HepG2 (cell line): ENCODE results near the gene MCM3AP. TPM values are rescaled to one million over a fixed set of nuclear protein-coding genes. Genes with fewer than 3 reads are reported as not detected.
A peak's percentile ranks its signal among the peaks of the same experiment; 100 is the strongest.

Experiments used
- ATAD3A ChIP-seq: sonication (generic); formaldehyde crosslinking; IDR thresholded peaks from 2 replicates; pipeline ENCODE4 v1.4.0; 2020; ENCODE audit warnings: missing genetic modification reagents
- BCL6 ChIP-seq: IDR thresholded peaks from 2 replicates; pipeline ENCODE4 v1.6.1; 2016; ENCODE audit warnings: missing genetic modification reagents, missing compliant biosample characterization
- HOXA5 ChIP-seq: sonication (generic); formaldehyde crosslinking; IDR thresholded peaks from 2 replicates; pipeline ENCODE4 v1.4.0; 2020; ENCODE audit warnings: missing genetic modification reagents
- IRX3 ChIP-seq: sonication (generic); formaldehyde crosslinking; IDR thresholded peaks from 2 replicates; pipeline ENCODE4 v1.8.1; 2023; ENCODE audit warnings: mild to moderate bottlenecking, low read depth, missing genetic modification reagents, borderline replicate concordance
- MED1 ChIP-seq: sonication (generic); formaldehyde crosslinking; IDR thresholded peaks from 2 replicates; pipeline ENCODE4 v1.4.0; 2020; ENCODE audit warnings: missing genetic modification reagents
- MEIS1 ChIP-seq: sonication (generic); formaldehyde crosslinking; IDR thresholded peaks from 2 replicates; pipeline ENCODE4 v1.9.0; 2021; ENCODE audit warnings: mild to moderate bottlenecking, missing genetic modification reagents, moderate library complexity, borderline replicate concordance
- POLR2AphosphoS5 ChIP-seq: IDR thresholded peaks from 2 replicates; pipeline ENCODE4 v1.6.1; 2012; ENCODE audit warnings: low read depth, low read length
- RELA ChIP-seq: sonication (generic); formaldehyde crosslinking; IDR thresholded peaks from 2 replicates; pipeline ENCODE4 v1.4.0; 2020; ENCODE audit warnings: missing genetic modification reagents
- TBX3 ChIP-seq: fragments of 450-650 bp; IDR thresholded peaks from 2 replicates; pipeline ENCODE4 v1.6.1; 2017; ENCODE audit warnings: antibody characterized with exemption, mild to moderate bottlenecking, inconsistent platforms, borderline replicate concordance
- TCF7 ChIP-seq: sonication (generic); IDR thresholded peaks from 2 replicates; pipeline ENCODE4 v1.6.1; 2016; ENCODE audit warnings: antibody characterized with exemption, low read depth
- ZNF510 ChIP-seq: sonication (generic); formaldehyde crosslinking; IDR thresholded peaks from 2 replicates; pipeline ENCODE4 v1.4.0; 2020; ENCODE audit warnings: low read depth, mild to moderate bottlenecking, missing genetic modification reagents
- ZNF567 ChIP-seq: sonication (generic); formaldehyde crosslinking; IDR thresholded peaks from 2 replicates; pipeline ENCODE4 v1.8.1; 2023; ENCODE audit warnings: mild to moderate bottlenecking, missing genetic modification reagents, borderline replicate concordance
- polyA plus RNA-seq, 8 experiments: library from polyadenylated mRNA; depleted of rRNA in 3 of 8; stranded (reverse) in 7 of 8; unstranded in 1 of 8; fragments of >200 nt; fragmentation: Illumina TruSeq in 4 of 8; extraction: Trizol in 4 of 8; gene quantifications; 2 replicates each; pipeline versions ENCODE4 v1.2.1 to v1.2.3, GENCODE V29; 2011 to 2016; ENCODE audit warnings: low read depth in 4 of 8, missing spikeins in 1 of 8, mixed read lengths in 1 of 8; ENCODE audit not compliant: insufficient read depth in 1 of 8
- total RNA-seq, 5 experiments: library from RNA; depleted of rRNA; stranded (reverse); fragments of >200 nt; fragmentation: Illumina TruSeq; extraction: Trizol; gene quantifications; 2 replicates each; pipeline ENCODE4 v1.2.3, GENCODE V29; 2016; ENCODE audit warnings: low read depth in 1 of 5
- TF ChIP-seq, protein P1 (sequence below): sonication (generic); formaldehyde crosslinking; IDR thresholded peaks from 2 replicates; pipeline ENCODE4 v1.4.0; 2020; ENCODE audit warnings: missing genetic modification reagents
- TF ChIP-seq, protein P2 (sequence below), 2 experiments: IDR thresholded peaks; 2 replicates each; pipeline ENCODE4 v1.6.1; 2011 to 2012; ENCODE audit warnings: low read length in 2 of 2, borderline replicate concordance in 1 of 2, low read depth in 1 of 2, mild to moderate bottlenecking in 1 of 2, moderate library complexity in 1 of 2
- TF ChIP-seq, protein P3 (sequence below): IDR thresholded peaks from 2 replicates; pipeline ENCODE4 v1.6.1; 2016; ENCODE audit warnings: mild to moderate bottlenecking, missing biosample characterization, missing genetic modification reagents
- TF ChIP-seq, protein P4 (sequence below): sonication (generic); formaldehyde crosslinking; IDR thresholded peaks from 2 replicates; pipeline ENCODE4 v1.8.0; 2022; ENCODE audit warnings: missing genetic modification reagents, mild to moderate bottlenecking, inconsistent platforms, borderline replicate concordance
- TF ChIP-seq, protein P5 (sequence below): sonication (generic); formaldehyde crosslinking; IDR thresholded peaks from 2 replicates; pipeline ENCODE4 v1.5.1; 2020; ENCODE audit warnings: missing genetic modification reagents, mild to moderate bottlenecking, borderline replicate concordance

The MCM3AP gene
- total and polyA plus RNA-seq, 2 of the 13 experiments (the other 11 are each of a cell fraction or from before 2014, with no cell fraction given) = 27.0 to 54.7 TPM

DNA sequence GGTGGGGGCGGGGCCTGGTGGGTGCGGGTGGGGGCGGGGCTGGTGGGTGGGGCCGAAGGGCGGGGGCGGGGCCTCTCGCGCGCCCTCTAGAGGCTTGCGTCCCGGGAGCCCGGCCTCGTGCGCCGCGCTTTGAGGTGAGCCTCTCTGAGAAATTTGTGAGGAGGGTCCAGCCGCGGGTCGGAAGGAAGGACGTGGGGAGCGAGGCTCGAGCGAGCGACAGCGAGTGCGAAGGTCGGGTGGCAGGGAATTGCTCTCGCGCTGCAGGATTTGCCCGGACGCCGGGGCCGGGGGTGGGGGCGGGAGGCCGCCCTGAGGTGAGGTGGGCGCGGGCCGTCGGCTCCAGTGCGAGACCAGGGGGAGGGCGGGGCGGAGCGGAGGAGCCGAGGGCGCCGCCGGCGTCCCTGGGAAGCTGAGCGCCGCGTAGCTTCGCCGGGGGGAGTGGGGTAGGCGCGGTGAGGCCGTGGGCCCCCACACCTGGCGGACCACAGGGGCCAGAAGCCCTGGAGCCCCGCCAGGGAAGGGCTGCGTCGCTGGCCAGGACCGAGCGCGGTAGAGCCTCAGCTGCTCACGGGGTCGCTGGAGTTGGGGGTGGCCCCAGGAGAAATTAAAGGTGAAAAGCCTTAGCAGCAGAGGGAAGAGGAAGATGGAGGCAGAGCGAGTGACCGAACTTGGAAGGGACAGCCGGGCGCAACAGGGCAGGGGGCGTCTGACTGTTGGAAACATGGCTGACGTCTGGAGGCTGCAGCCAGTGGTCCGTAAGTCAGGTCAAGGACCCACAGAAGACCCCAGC lies 56.1 kb downstream of the MCM3AP start (continued):
- TF ChIP-seq, protein P1, sequence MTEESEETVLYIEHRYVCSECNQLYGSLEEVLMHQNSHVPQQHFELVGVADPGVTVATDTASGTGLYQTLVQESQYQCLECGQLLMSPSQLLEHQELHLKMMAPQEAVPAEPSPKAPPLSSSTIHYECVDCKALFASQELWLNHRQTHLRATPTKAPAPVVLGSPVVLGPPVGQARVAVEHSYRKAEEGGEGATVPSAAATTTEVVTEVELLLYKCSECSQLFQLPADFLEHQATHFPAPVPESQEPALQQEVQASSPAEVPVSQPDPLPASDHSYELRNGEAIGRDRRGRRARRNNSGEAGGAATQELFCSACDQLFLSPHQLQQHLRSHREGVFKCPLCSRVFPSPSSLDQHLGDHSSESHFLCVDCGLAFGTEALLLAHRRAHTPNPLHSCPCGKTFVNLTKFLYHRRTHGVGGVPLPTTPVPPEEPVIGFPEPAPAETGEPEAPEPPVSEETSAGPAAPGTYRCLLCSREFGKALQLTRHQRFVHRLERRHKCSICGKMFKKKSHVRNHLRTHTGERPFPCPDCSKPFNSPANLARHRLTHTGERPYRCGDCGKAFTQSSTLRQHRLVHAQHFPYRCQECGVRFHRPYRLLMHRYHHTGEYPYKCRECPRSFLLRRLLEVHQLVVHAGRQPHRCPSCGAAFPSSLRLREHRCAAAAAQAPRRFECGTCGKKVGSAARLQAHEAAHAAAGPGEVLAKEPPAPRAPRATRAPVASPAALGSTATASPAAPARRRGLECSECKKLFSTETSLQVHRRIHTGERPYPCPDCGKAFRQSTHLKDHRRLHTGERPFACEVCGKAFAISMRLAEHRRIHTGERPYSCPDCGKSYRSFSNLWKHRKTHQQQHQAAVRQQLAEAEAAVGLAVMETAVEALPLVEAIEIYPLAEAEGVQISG = no peak
- no peak for TF ChIP-seq HOXA5 (CRISPR knock-in tag)
- no peak for TF ChIP-seq BCL6
- TF ChIP-seq MEIS1 = no peak
- TF ChIP-seq ZNF567 = no peak
- no peak for TF ChIP-seq ATAD3A (CRISPR knock-in tag)
- TF ChIP-seq ZNF510 = no peak
- TF ChIP-seq, protein P2, sequence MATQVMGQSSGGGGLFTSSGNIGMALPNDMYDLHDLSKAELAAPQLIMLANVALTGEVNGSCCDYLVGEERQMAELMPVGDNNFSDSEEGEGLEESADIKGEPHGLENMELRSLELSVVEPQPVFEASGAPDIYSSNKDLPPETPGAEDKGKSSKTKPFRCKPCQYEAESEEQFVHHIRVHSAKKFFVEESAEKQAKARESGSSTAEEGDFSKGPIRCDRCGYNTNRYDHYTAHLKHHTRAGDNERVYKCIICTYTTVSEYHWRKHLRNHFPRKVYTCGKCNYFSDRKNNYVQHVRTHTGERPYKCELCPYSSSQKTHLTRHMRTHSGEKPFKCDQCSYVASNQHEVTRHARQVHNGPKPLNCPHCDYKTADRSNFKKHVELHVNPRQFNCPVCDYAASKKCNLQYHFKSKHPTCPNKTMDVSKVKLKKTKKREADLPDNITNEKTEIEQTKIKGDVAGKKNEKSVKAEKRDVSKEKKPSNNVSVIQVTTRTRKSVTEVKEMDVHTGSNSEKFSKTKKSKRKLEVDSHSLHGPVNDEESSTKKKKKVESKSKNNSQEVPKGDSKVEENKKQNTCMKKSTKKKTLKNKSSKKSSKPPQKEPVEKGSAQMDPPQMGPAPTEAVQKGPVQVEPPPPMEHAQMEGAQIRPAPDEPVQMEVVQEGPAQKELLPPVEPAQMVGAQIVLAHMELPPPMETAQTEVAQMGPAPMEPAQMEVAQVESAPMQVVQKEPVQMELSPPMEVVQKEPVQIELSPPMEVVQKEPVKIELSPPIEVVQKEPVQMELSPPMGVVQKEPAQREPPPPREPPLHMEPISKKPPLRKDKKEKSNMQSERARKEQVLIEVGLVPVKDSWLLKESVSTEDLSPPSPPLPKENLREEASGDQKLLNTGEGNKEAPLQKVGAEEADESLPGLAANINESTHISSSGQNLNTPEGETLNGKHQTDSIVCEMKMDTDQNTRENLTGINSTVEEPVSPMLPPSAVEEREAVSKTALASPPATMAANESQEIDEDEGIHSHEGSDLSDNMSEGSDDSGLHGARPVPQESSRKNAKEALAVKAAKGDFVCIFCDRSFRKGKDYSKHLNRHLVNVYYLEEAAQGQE (IDR thresholded peaks at IDR 0.05; ENCODE audit: borderline replicate concordance in 1 of 2, low read depth in 1 of 2, low read length in 2 of 2) = no peak
- no peak for TF ChIP-seq TCF7
- TF ChIP-seq MED1 (CRISPR knock-in tag) = no peak
- TF ChIP-seq, protein P3, sequence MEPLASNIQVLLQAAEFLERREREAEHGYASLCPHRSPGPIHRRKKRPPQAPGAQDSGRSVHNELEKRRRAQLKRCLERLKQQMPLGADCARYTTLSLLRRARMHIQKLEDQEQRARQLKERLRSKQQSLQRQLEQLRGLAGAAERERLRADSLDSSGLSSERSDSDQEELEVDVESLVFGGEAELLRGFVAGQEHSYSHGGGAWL (CRISPR knock-in tag) = peak; percentile 76
- no peak; the same call in 1 of the 2 replicates for TF ChIP-seq IRX3 (CRISPR knock-in tag)
- no peak for TF ChIP-seq RELA (CRISPR knock-in tag)
- TF ChIP-seq POLR2AphosphoS5 = peak; percentile 70
- TF ChIP-seq, protein P4, sequence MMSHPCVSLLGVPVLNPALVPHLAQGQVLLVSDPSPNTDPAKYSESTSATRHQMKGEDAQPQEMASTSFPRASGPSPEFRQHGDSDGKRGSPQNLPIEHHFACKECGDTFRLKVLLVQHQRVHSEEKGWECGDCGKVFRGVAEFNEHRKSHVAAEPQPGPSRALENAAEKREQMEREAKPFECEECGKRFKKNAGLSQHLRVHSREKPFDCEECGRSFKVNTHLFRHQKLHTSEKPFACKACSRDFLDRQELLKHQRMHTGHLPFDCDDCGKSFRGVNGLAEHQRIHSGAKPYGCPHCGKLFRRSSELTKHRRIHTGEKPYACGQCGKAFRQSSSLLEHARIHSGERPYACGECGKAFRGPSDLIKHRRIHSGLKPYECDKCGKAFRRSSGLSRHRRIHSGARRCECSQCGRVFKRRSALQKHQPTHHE (CRISPR knock-in tag) = no peak
- TF ChIP-seq, protein P5, sequence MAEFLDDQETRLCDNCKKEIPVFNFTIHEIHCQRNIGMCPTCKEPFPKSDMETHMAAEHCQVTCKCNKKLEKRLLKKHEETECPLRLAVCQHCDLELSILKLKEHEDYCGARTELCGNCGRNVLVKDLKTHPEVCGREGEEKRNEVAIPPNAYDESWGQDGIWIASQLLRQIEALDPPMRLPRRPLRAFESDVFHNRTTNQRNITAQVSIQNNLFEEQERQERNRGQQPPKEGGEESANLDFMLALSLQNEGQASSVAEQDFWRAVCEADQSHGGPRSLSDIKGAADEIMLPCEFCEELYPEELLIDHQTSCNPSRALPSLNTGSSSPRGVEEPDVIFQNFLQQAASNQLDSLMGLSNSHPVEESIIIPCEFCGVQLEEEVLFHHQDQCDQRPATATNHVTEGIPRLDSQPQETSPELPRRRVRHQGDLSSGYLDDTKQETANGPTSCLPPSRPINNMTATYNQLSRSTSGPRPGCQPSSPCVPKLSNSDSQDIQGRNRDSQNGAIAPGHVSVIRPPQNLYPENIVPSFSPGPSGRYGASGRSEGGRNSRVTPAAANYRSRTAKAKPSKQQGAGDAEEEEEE (CRISPR knock-in tag) = no peak
- TF ChIP-seq TBX3 = no peak
